PFSK-1 (cell line): ENCODE results near the gene PTP4A2.

Experiments
- FOXP2 ChIP-seq: optimal IDR thresholded peaks from 2 replicates; pipeline ENCODE3; 2011; ENCODE audit warnings: borderline replicate concordance, control low read depth, inconsistent platforms; ENCODE audit not compliant: insufficient read depth; ENCODE audit errors: extremely low read length, extremely low read depth
- POLR2AphosphoS5 ChIP-seq: IDR thresholded peaks from 2 replicates; pipeline ENCODE4 v1.6.1; 2012; ENCODE audit warnings: low read depth, mild to moderate bottlenecking, control low read depth, low read length, moderate library complexity
- SIN3A ChIP-seq: IDR thresholded peaks from 2 replicates; pipeline ENCODE4 v1.6.1; 2012; ENCODE audit warnings: mild to moderate bottlenecking, low read length, moderate library complexity, borderline replicate concordance; ENCODE audit not compliant: insufficient read depth
- TAF1 ChIP-seq: IDR thresholded peaks from 2 replicates; pipeline ENCODE4 v1.6.1; 2012; ENCODE audit warnings: low read length, control low read depth, borderline replicate concordance; ENCODE audit not compliant: insufficient read depth
- TF ChIP-seq, protein P1 (sequence below), 2 experiments: IDR thresholded peaks; 2 replicates each; pipeline versions ENCODE4 v1.6.1 to v1.8.0; 2011 to 2012; ENCODE audit warnings: low read depth in 2 of 2, low read length in 2 of 2, control low read depth in 1 of 2, inconsistent platforms in 1 of 2, mild to moderate bottlenecking in 1 of 2, moderate library complexity in 1 of 2; ENCODE audit not compliant: insufficient read depth in 1 of 2

Gene PTP4A2

DNA sequence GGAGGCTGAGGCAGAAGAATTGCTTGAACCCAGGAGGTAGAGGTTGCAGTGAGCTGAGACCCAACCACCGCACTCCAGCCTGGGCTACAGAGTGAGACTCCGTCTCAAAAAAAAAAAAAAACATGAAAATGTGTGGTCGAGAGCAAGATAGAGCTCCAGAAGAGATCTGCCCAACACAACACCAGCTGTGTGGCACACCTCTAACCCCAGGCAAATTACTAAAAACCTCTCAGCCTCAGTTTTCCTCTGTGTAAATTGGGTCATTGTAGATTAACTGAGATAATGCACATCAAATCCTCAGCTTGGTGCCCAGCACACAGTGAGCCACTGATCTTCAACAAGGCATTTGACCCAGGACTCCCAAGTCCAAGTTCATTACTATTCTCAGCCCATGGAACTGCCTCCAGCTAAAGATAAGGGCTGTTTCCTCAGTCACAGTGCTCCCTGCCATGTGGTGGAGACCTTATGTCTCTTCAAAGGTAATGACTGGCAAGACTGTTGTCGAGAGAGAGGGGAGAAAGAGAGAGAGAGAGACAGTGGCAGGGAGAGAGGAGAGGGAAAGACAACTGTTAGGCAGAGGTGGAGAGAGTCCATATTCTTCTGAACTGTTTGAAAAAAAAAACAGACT is 58.1 kb downstream of the PTP4A2 start:
- no peak for TF ChIP-seq SIN3A
- TF ChIP-seq POLR2AphosphoS5 = no peak
- no peak for TF ChIP-seq FOXP2
- no peak for TF ChIP-seq TAF1

DNA sequence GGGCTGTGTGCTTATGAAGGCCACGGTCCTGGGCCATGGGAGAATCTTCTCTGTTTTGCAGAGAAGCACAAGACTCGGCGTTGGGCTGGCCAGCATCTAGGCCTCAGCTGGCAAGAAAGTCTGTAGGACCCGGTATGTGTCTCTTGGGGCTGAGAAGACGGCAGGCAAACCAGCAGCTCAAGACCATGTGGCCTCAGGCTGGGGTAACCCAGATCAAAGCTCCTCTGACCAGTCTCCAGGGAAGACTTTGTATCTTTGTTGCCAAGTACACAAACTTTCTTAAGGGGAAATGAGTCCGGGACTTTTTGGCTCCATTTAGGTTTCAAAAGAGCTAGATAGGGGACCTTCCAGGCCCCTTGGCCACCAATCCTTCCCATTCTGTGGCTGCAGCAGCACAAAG is 60.1 kb downstream of the PTP4A2 start:
- TF ChIP-seq TAF1 (no peak), POLR2AphosphoS5 (no peak), SIN3A (no peak), FOXP2 (no peak)
- TF ChIP-seq, protein P1, sequence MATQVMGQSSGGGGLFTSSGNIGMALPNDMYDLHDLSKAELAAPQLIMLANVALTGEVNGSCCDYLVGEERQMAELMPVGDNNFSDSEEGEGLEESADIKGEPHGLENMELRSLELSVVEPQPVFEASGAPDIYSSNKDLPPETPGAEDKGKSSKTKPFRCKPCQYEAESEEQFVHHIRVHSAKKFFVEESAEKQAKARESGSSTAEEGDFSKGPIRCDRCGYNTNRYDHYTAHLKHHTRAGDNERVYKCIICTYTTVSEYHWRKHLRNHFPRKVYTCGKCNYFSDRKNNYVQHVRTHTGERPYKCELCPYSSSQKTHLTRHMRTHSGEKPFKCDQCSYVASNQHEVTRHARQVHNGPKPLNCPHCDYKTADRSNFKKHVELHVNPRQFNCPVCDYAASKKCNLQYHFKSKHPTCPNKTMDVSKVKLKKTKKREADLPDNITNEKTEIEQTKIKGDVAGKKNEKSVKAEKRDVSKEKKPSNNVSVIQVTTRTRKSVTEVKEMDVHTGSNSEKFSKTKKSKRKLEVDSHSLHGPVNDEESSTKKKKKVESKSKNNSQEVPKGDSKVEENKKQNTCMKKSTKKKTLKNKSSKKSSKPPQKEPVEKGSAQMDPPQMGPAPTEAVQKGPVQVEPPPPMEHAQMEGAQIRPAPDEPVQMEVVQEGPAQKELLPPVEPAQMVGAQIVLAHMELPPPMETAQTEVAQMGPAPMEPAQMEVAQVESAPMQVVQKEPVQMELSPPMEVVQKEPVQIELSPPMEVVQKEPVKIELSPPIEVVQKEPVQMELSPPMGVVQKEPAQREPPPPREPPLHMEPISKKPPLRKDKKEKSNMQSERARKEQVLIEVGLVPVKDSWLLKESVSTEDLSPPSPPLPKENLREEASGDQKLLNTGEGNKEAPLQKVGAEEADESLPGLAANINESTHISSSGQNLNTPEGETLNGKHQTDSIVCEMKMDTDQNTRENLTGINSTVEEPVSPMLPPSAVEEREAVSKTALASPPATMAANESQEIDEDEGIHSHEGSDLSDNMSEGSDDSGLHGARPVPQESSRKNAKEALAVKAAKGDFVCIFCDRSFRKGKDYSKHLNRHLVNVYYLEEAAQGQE (IDR thresholded peaks at IDR 0.05; ENCODE audit: insufficient read depth in 1 of 2, low read depth in 2 of 2, low read length in 2 of 2) = no peak

DNA sequence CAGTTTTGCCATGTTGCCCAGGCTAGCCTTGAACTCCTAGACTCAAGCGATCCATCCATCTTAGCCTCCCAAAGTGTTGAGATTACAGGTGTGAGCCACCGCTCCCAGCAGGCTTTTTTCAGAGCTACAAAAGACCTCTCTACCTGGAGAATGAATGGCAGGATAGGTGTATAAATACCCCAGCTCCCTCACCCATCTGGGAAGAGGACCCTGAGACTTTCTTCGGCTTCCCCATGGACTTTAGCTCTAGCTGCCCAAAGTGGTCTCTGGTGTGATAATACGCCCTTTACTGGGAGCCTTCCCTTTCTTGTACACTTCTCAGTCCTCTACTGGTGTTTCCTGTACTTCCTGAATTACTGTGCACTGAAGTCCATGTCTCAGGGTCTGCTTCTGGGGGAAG is 60.6 kb downstream of the PTP4A2 start:
- TF ChIP-seq, protein P1 (IDR thresholded peaks at IDR 0.05; ENCODE audit: insufficient read depth in 1 of 2, low read depth in 2 of 2, low read length in 2 of 2) = no peak
- TF ChIP-seq FOXP2 (no peak), SIN3A (no peak), POLR2AphosphoS5 (no peak), TAF1 (no peak)

- TF ChIP-seq, protein P1 (IDR thresholded peaks at IDR 0.05; ENCODE audit: insufficient read depth in 1 of 2, low read depth in 2 of 2, low read length in 2 of 2) = no peak
- TF ChIP-seq TAF1 (no peak), FOXP2 (no peak), SIN3A (no peak), POLR2AphosphoS5 (no peak)
Measured at GRCh38 chr1:31875636-31876236, 62.4 kb downstream of the PTP4A2 start.

DNA sequence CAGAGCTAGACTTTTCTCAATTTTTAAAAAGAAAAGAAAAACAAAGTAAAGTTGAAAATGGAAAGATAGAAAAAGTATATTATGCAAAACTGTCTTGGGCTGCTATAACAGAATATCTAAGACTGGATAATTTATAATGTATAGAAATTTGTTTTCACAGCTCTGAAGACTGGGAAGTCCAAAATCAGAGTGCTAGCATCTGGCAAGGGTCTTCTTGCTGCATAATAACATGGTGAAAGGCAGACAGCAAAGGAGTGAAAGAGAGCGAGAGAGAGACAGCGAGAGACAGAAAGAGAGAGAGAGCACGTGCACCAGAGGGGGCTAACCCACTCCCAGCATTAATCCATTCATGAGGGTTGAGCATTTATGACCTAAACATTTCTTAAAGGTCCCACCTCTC is 63.2 kb downstream of the PTP4A2 start:
- TF ChIP-seq SIN3A (no peak), FOXP2 (no peak)

DNA sequence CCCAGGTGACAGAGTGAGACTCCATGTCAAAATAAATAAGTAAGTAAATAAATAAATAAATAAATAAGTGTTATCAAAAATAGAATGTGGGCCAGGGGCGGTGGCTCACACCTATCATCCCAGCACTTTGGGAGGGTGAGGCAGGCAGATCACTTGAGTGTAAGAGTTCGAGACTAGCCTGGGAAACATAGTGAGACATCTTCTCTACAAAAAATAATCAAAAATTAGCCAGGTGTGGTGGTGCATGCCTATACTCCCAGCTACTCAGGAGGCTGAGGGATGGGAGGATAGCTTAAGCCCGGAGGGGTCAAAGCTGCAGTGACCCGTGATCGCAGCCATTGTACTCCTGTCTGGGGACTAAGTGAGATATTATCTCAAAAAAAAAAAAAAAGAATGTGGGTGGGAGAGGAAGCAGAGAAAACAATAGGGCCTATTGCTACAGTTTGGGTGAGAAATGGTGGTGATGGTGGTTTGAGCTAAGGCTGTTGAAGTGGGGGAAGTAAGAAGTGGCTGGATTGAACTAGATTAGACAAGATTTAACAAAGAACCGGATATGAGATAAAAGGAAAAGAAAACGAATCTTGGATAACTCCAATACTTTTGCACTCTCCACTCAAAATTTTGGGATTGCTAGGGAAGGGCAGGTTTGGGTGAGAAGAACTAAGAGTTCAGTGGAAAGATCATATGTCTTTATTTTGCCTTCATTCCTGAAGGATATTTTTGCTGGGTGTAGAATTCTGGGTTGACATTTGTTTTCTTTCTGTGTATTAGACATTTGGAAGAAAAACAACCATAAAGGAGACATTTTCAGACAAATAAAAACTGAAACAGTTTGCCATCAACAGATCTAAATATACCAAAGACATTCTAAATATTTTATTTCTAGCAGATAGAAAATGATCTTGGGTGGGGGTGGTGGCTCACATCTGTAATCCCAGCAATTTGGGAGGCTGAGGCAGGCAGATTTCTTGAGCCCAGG is 65.2 kb downstream of the PTP4A2 start:
- TF ChIP-seq TAF1 (no peak), POLR2AphosphoS5 (no peak), SIN3A (no peak), FOXP2 (no peak)
- TF ChIP-seq, protein P1 (IDR thresholded peaks at IDR 0.05; ENCODE audit: insufficient read depth in 1 of 2, low read depth in 2 of 2, low read length in 2 of 2) = no peak
